Measurements from ENCODE around the gene SMIM7. TPM values are rescaled to one million over a fixed set of nuclear protein-coding genes. Genes with fewer than 3 reads are reported as not detected.

SMIM7 gene
- total and polyA plus RNA-seq, 2 donors from 2014 or later, result 66.2 to 144 TPM

DNA sequence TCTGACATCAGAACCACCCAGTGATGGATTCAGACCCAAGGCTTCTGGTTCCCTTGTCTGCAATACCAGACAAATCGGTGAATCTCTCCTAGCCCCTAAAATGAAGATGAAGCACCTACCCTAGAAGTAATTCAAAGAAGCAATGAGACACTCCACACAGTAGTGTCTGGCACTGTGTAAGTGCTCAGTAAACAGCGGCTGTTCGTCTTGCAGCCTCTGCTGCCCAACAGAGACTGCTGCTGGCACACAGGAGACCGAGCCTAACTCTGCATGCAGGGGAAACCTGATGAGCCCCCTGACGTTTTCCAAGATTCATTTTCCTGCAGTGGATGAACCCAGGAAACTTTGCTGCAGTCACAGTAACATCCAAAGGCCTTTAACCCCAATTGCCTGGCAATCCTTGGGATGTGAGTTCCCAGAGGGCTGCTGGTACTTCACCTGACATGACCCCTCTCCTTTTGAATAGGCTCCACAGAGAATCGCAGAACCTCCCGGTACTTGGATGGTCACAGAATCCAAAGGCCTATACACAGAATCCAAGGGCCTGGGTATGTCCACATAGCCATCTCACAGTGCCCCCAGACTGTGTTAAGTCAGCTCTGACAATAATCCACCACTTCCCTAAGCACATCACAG, 38.7 kb downstream of the SMIM7 start:
- TF ChIP-seq, protein P1, sequence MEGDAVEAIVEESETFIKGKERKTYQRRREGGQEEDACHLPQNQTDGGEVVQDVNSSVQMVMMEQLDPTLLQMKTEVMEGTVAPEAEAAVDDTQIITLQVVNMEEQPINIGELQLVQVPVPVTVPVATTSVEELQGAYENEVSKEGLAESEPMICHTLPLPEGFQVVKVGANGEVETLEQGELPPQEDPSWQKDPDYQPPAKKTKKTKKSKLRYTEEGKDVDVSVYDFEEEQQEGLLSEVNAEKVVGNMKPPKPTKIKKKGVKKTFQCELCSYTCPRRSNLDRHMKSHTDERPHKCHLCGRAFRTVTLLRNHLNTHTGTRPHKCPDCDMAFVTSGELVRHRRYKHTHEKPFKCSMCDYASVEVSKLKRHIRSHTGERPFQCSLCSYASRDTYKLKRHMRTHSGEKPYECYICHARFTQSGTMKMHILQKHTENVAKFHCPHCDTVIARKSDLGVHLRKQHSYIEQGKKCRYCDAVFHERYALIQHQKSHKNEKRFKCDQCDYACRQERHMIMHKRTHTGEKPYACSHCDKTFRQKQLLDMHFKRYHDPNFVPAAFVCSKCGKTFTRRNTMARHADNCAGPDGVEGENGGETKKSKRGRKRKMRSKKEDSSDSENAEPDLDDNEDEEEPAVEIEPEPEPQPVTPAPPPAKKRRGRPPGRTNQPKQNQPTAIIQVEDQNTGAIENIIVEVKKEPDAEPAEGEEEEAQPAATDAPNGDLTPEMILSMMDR (IDR thresholded peaks at IDR 0.05; ENCODE audit: borderline replicate concordance, extremely low read depth, insufficient read depth), result no peak
- no peaks in the 10 kb centered on the region for H3K9me3 ChIP-seq (ENCODE audit: control insufficient read depth in 2 of 3, insufficient read depth in 1 of 3, low read length in 3 of 3)
- no peak overlapping the region for H3K9ac ChIP-seq (ENCODE audit: low read length in 3 of 3)
- no peaks in the 10 kb centered on the region for H3K27me3 ChIP-seq (ENCODE audit: control insufficient read depth, insufficient read depth, low read length)
- FAIRE-seq (no peak), DNase-seq (no peak)
- H3K4me1 ChIP-seq (ENCODE audit: control insufficient read depth in 2 of 3, insufficient read depth in 2 of 3, low read depth in 1 of 3, low read length in 3 of 3), result peaks cover 0 to 14% (median 12%) of the 10 kb centered on the region in 3 donors
- peaks cover 0 to 16% (median 0%) of the 10 kb centered on the region in 3 donors for H3K36me3 ChIP-seq (ENCODE audit: control insufficient read depth in 2 of 3, insufficient read depth in 3 of 3, low read length in 3 of 3)
- H3K27ac ChIP-seq (ENCODE audit: low read depth in 2 of 2, low read length in 2 of 2), result no peak overlapping the region
- no peak overlapping the region for H3K4me3 ChIP-seq (ENCODE audit: low read length in 3 of 3)
- intact Hi-C loops (cut with DNase I), result no loop called here

DNA sequence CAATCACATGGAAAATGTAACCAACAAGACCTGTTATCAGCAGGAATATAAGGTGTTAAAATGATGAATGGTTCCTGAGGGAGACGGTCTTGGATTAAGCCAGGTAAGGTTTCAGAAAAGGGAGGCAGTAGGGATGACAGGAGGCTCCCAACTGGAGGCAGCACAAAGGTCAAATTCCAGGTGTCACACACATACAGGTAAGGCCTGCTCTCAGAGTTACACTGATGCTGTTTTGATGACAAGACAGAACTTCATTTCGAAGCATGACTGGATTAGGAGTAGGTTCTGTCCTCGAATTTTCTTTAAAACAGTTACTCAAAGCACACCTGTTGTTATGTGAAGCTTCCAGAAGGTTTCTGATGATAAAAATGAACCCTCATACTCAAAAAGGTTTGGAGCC, 39.4 kb downstream of the SMIM7 start:
- Histone ChIP-seq H3K27ac (ENCODE audit: low read depth in 2 of 2, low read length in 2 of 2) (no peak overlapping the region), H3K36me3 (ENCODE audit: control insufficient read depth in 2 of 3, insufficient read depth in 3 of 3, low read length in 3 of 3) (peaks cover 0 to 16% (median 0%) of the 10 kb centered on the region in 3 donors), H3K27me3 (ENCODE audit: control insufficient read depth, insufficient read depth, low read length) (no peaks in the 10 kb centered on the region), H3K9ac (ENCODE audit: low read length in 3 of 3) (no peak overlapping the region), H3K4me3 (ENCODE audit: low read length in 3 of 3) (no peak overlapping the region), H3K4me1 (ENCODE audit: control insufficient read depth in 2 of 3, insufficient read depth in 2 of 3, low read depth in 1 of 3, low read length in 3 of 3) (peaks cover 0 to 9% (median 8%) of the 10 kb centered on the region in 3 donors), H3K9me3 (ENCODE audit: control insufficient read depth in 2 of 3, insufficient read depth in 1 of 3, low read length in 3 of 3) (no peaks in the 10 kb centered on the region)
- FAIRE-seq (no peak), DNase-seq (no peak)
- TF ChIP-seq, protein P1 (IDR thresholded peaks at IDR 0.05; ENCODE audit: borderline replicate concordance, extremely low read depth, insufficient read depth), result no peak
- intact Hi-C loops (cut with DNase I), result no loop called here

DNA sequence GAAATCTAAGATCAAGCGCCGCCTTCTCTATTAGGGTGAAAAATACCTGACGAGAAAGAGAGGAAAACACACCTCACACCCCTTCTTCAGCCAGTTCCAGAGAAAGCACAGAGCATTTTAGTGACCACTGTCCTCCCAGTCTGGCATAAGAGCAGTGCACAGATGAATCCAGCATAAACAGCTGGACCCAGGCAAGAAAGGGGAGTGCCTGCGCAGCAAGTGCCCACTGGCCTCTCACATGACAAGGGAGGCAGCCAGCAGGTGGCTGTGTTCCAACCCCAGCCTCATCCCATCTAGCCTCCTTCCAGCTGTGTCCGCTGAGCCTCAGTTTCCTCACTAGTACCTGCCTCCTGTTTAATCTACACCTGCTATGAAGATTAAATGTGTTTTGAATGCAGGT, 39.9 kb downstream of the SMIM7 start:
- Histone ChIP-seq H3K27ac (ENCODE audit: low read depth in 2 of 2, low read length in 2 of 2) (no peak overlapping the region), H3K9ac (ENCODE audit: low read length in 3 of 3) (no peak overlapping the region), H3K36me3 (ENCODE audit: control insufficient read depth in 2 of 3, insufficient read depth in 3 of 3, low read length in 3 of 3) (peaks cover 0 to 12% (median 0%) of the 10 kb centered on the region in 3 donors), H3K27me3 (ENCODE audit: control insufficient read depth, insufficient read depth, low read length) (no peaks in the 10 kb centered on the region), H3K4me3 (ENCODE audit: low read length in 3 of 3) (no peak overlapping the region), H3K4me1 (ENCODE audit: control insufficient read depth in 2 of 3, insufficient read depth in 2 of 3, low read depth in 1 of 3, low read length in 3 of 3) (peaks cover 0 to 9% (median 8%) of the 10 kb centered on the region in 3 donors), H3K9me3 (ENCODE audit: control insufficient read depth in 2 of 3, insufficient read depth in 1 of 3, low read length in 3 of 3) (no peaks in the 10 kb centered on the region)
- no peak for DNase-seq
- FAIRE-seq, result no peak
- intact Hi-C loops (cut with DNase I), result no loop called here
- TF ChIP-seq, protein P1 (IDR thresholded peaks at IDR 0.05; ENCODE audit: borderline replicate concordance, extremely low read depth, insufficient read depth), result no peak
